Astrocyte (in vitro differentiated cells and primary cell): Measurements from ENCODE around the gene IFNA7.

ENCODE experiments used
- CTCF ChIP-seq: IDR thresholded peaks from 2 replicates; pipeline ENCODE4 v1.5.1; 2011; ENCODE audit warnings: low read depth, mild to moderate bottlenecking, inconsistent platforms, low read length, moderate library complexity; ENCODE audit not compliant: insufficient read depth
- EZH2 ChIP-seq: IDR thresholded peaks from 2 replicates; pipeline ENCODE4 v1.6.1; 2012; ENCODE audit warnings: mild to moderate bottlenecking, low read length, inconsistent platforms; ENCODE audit not compliant: insufficient read depth

- TF ChIP-seq CTCF (no peak), EZH2 (no peak)
Observed at GRCh38 chr9:21171351-21171750, 30.7 kb downstream of the IFNA7 start.
